K562 (cell line): ENCODE data around the gene SLC45A3. TPM values are rescaled to one million over a fixed set of nuclear protein-coding genes. Genes with fewer than 3 reads are reported as not detected.

Experiments used
- ATAC-seq: fragments of 200-7000 bp; cut with Tn5 transposase; 3 replicates; pipeline ENCODE4 v1.9.1; 2020; ENCODE audit warnings: moderate library complexity
- BruUV-seq: library from RNA; stranded (reverse); fragments of 400-500 nt; replicated peaks from 2 replicates; lab custom pipeline; 2021; lab: Mats Ljungman, UMichigan
- CTCF ChIA-PET: fragments of 300-600 bp; formaldehyde crosslinking; extraction: SDS; loops from one replicate; lab custom pipeline; 2021; ENCODE audit warnings: low intra/inter-chr PET ratio; lab: Yijun Ruan, JAX
- POLR2A ChIA-PET: fragments of 300-600, 350-650 bp; sonication (Branson Sonifier 250); formaldehyde crosslinking; extraction: SDS; loops from one replicate; lab custom pipeline; 2021; ENCODE audit warnings: antibody characterized with exemption, inconsistent platforms; lab: Yijun Ruan, JAX
- DNase-seq, 4 experiments: peaks; one replicate each; pipeline versions ENCODE4 v3.0.0 to v3.0.0-alpha.2; 2011 to 2018; ENCODE audit warnings: low spot score in 3 of 4, mixed read lengths in 3 of 4; ENCODE audit errors: extremely low read depth in 1 of 4
- FAIRE-seq: peaks from 2 replicates; lab custom pipeline; 2011; peaks lifted over from hg19 to GRCh38; lab: Jason Lieb, UNC
- H2AFZ ChIP-seq: 2 replicates; pipeline ENCODE4 v1.6.0; 2011; ENCODE audit warnings: low read depth, low read length, control low read depth, inconsistent platforms
- H3K27ac ChIP-seq: fragments of 200-600 bp; 3 replicates; pipeline ENCODE4 v1.8.0; 2011; ENCODE audit warnings: low read depth, mild to moderate bottlenecking, control low read depth, inconsistent platforms, low read length, moderate library complexity, mixed read lengths; ENCODE audit errors: extremely low read depth
- H3K27me3 ChIP-seq, 2 experiments: fragments of 300-600 bp in 1 of 2; 2 replicates in 1 of 2; 3 replicates in 1 of 2; pipeline versions ENCODE4 v1.6.0 to v1.8.0; 2011; ENCODE audit warnings: inconsistent platforms in 2 of 2, low read length in 2 of 2, mild to moderate bottlenecking in 1 of 2, mixed read lengths in 1 of 2, moderate library complexity in 1 of 2; ENCODE audit not compliant: control insufficient read depth in 2 of 2, insufficient read depth in 2 of 2
- H3K36me3 ChIP-seq: fragments of 300-600 bp; 3 replicates; pipeline ENCODE4 v1.8.0; 2011; ENCODE audit warnings: mild to moderate bottlenecking, low read length, inconsistent platforms; ENCODE audit not compliant: control insufficient read depth, insufficient read depth
- H3K4me1 ChIP-seq, 2 experiments: fragments of 200-600 bp in 1 of 2; replicated peaks in 1 of 2; 2 replicates in 1 of 2; 3 replicates in 1 of 2; pipeline versions ENCODE4 v1.5.1 to v1.8.0; 2011; ENCODE audit warnings: inconsistent platforms in 2 of 2, low read length in 2 of 2, mild to moderate bottlenecking in 1 of 2, mixed read lengths in 1 of 2, moderate library complexity in 1 of 2; ENCODE audit not compliant: control insufficient read depth in 2 of 2, insufficient read depth in 2 of 2
- H3K4me2 ChIP-seq: 2 replicates; pipeline ENCODE4 v1.6.1; 2011; ENCODE audit warnings: low read length, control low read depth, inconsistent platforms, mixed read lengths; ENCODE audit not compliant: insufficient read depth
- H3K4me3 ChIP-seq: fragments of 200-600 bp; sonication (generic), shearing (Covaris generic); 2 replicates; pipeline ENCODE4 v1.5.1; 2016; ENCODE audit warnings: control low read depth, inconsistent platforms
- H3K79me2 ChIP-seq: fragments of 200-600 bp; 3 replicates; pipeline ENCODE4 v1.8.0; 2011; ENCODE audit warnings: low read length, inconsistent platforms; ENCODE audit not compliant: control insufficient read depth, insufficient read depth
- H3K9ac ChIP-seq, 2 experiments: 2 replicates each; pipeline versions ENCODE4 v1.6.0 to v1.6.1; 2011; ENCODE audit warnings: low read depth in 2 of 2, low read length in 2 of 2, control low read depth in 1 of 2, inconsistent platforms in 1 of 2, mild to moderate bottlenecking in 1 of 2, mixed read lengths in 1 of 2; ENCODE audit not compliant: insufficient read depth in 1 of 2
- H3K9me1 ChIP-seq: one replicate; pipeline ENCODE4 v1.6.0; 2011; ENCODE audit warnings: inconsistent platforms, mild to moderate bottlenecking, low read length, moderate library complexity; ENCODE audit not compliant: control insufficient read depth, insufficient read depth
- H3K9me3 ChIP-seq: replicated peaks from 2 replicates; pipeline ENCODE4 v1.5.1; 2011; ENCODE audit warnings: low read depth, low read length, inconsistent platforms; ENCODE audit not compliant: control insufficient read depth, insufficient read depth
- H4K20me1 ChIP-seq: replicated peaks from 2 replicates; pipeline ENCODE4 v1.6.1; 2011; ENCODE audit warnings: low read length, inconsistent platforms, mixed read lengths; ENCODE audit not compliant: control insufficient read depth, insufficient read depth
- ETV1 ChIP-seq: fragments of 450-650 bp; conservative IDR thresholded peaks from 2 replicates; pipeline ENCODE4 v1.6.1; 2016; ENCODE audit warnings: missing genetic modification characterization, control low read depth, low read depth, missing compliant biosample characterization
- L3MBTL2 ChIP-seq: fragments of 450-650 bp; IDR thresholded peaks from 2 replicates; pipeline ENCODE4 v1.6.1; 2016; ENCODE audit warnings: mild to moderate bottlenecking, moderate library complexity
- ZBTB40 ChIP-seq, 2 experiments: fragments of 450-650 bp in 1 of 2; sonication (generic) in 1 of 2; formaldehyde crosslinking in 1 of 2; IDR thresholded peaks; 2 replicates each; pipeline versions ENCODE4 v1.7.1 to v1.9.0; 2016 to 2022; ENCODE audit warnings: inconsistent platforms in 1 of 2, mild to moderate bottlenecking in 1 of 2, missing genetic modification reagents in 1 of 2
- ZNF695 ChIP-seq: fragments of 450-650 bp; formaldehyde crosslinking; IDR thresholded peaks from 2 replicates; pipeline ENCODE4 v1.4.0; 2020; ENCODE audit warnings: mild to moderate bottlenecking, moderate library complexity
- WGBS: fragments of 100-300 bp; shearing (Covaris generic); methylation state at CpG from one replicate; pipeline ENCODE4 v1.1.6; 2016; ENCODE audit warnings: low coverage, mixed read lengths; ENCODE audit not compliant: insufficient coverage; ENCODE audit errors: missing lambda C conversion rate; 5-methylcytosine and 5-hydroxymethylcytosine counted together
- in situ Hi-C: fragments of 300-500 bp; cut with MboI; formaldehyde crosslinking; loops from 4 replicates; pipeline ENCODE4 v1.15.0; 2018; ENCODE audit warnings: inconsistent platforms, mixed read lengths
- intact Hi-C: fragments of 100-400 bp; cut with micrococcal nuclease; formaldehyde crosslinking; loops from 2 replicates; pipeline ENCODE4 v1.14.2; 2022
- polyA plus RNA-seq, 8 experiments: library from polyadenylated mRNA; depleted of rRNA in 4 of 8; stranded (reverse) in 5 of 8; unstranded in 3 of 8; fragments of >200 nt; fragmentation: Nextera tagmentation in 2 of 8; fragmentation: Illumina TruSeq in 1 of 8; extraction: Ambion mirVana in 2 of 8; extraction: Trizol in 1 of 8; gene quantifications; 2 replicates each; pipeline versions ENCODE4 v1.2.1 to v1.2.3, GENCODE V29; 2011 to 2014; ENCODE audit warnings: inconsistent platforms in 1 of 8, missing spikeins in 1 of 8
- total RNA-seq, 7 experiments: library from RNA; depleted of rRNA in 6 of 7; stranded (reverse); fragments of >200 nt in 6 of 7; fragmentation: Illumina TruSeq in 2 of 7; extraction: Trizol in 2 of 7; gene quantifications; 2 replicates each; pipeline versions ENCODE4 v1.2.1 to v1.2.3, GENCODE V29; 2011 to 2021; ENCODE audit warnings: low replicate concordance in 1 of 7

Gene SLC45A3
- total and polyA plus RNA-seq, 9 of the 15 experiments (the other 6 are each of a cell fraction or from before 2014, with no cell fraction given) = 0.06 to 3.3 (median 1.3) TPM

DNA sequence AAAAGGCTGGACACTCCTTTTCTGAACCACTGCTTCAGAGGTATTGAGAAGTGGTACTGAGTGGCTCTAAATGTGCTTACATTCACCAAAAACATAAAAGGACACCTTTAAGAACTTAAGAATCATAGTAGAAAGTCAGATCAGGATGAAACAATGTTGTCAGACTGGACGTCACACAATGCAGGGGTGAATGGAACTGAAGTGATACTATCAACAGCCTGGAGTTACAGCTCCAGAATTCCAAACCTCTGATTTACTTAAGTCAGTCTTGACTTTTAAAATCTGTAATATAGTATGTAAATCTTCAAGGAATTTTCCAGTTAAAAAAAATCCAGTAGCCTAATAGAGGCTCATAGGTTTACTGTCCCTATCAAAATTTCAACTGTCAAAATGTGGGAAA, 67.8 kb downstream of the SLC45A3 start:
- CTCF ChIA-PET = no interaction called here
- H3K36me3 ChIP-seq = peaks cover 82% of the 10 kb centered on the region
- no peaks in the 10 kb centered on the region for H3K9me3 ChIP-seq
- POLR2A ChIA-PET = interaction anchor here (0.6 to 0.8 kb wide), 2 partner anchors 11 to 18 kb away, joined by 3 to 4 read pairs; no protein-coding TSS in a partner anchor
- H3K4me3 ChIP-seq = no peak overlapping the region
- in situ Hi-C loops = no loop called here
- FAIRE-seq (no peak), DNase-seq (no peak), ATAC-seq (no peak)
- WGBS = 83% methylated on average over 1 of the region's 1 CpG
- no peaks in the 10 kb centered on the region for H4K20me1 ChIP-seq
- no peak overlapping the region for H3K4me2 ChIP-seq
- no peak overlapping the region for H2AFZ ChIP-seq
- intact Hi-C loops = no loop called here
- H3K27me3 ChIP-seq = no peaks in the 10 kb centered on the region
- H3K27ac ChIP-seq = no peak overlapping the region
- peaks cover 11% of the 10 kb centered on the region; the same call in 1 of the 3 replicates for H3K79me2 ChIP-seq
- BruUV-seq = no TSS peak
- H3K4me1 ChIP-seq = no peaks in the 10 kb centered on the region
- H3K9me1 ChIP-seq = no peaks in the 10 kb centered on the region
- H3K9ac ChIP-seq = no peak overlapping the region
- TF ChIP-seq ZBTB40 (IDR thresholded peaks at IDR 0.05) (no peak), ZBTB40 (CRISPR knock-in tag; IDR thresholded peaks at IDR 0.05) (no peak), L3MBTL2 (no peak), ZNF695 (CRISPR knock-in tag) (no peak), ETV1 (tag) (no peak)
